ENCODE measurements around the gene TNFRSF4. TPM values are rescaled to one million over a fixed set of nuclear protein-coding genes. Genes with fewer than 3 reads are reported as not detected.

The TNFRSF4 gene
- total and polyA plus RNA-seq, 2 donors (not counting 1 experiment from before 2014, with no cell fraction given), result 0.05 to 0.17 TPM

- Histone ChIP-seq H3K4me2 (ENCODE audit: extremely low read depth, insufficient read depth, low read length) (no peak overlapping the region), H2AFZ (ENCODE audit: low read length) (no peak overlapping the region), H3K9me3 (ENCODE audit: control insufficient read depth, insufficient read depth, low read depth, low read length) (no peaks in the 10 kb centered on the region), H3K27ac (ENCODE audit: insufficient read depth, low read length) (no peak overlapping the region), H3K4me3 (replicated peaks in 1 of 4; ENCODE audit: control extremely low read depth in 1 of 4, insufficient read depth in 1 of 4, low read depth in 3 of 4, low read length in 4 of 4) (no peak overlapping the region), H3K36me3 (ENCODE audit: control insufficient read depth, insufficient read depth, low read length) (peaks cover 38% of the 10 kb centered on the region), H3K27me3 (ENCODE audit: control insufficient read depth, insufficient read depth, low read length) (no peaks in the 10 kb centered on the region), H3K79me2 (ENCODE audit: control insufficient read depth, insufficient read depth, low read length) (peaks cover 68% of the 10 kb centered on the region), H3K4me1 (ENCODE audit: control insufficient read depth, extremely low read depth, insufficient read depth, low read length) (peaks cover 7% of the 10 kb centered on the region), H4K20me1 (ENCODE audit: control insufficient read depth, extremely low read depth, insufficient read depth, low read length) (no peaks in the 10 kb centered on the region), H3K9ac (ENCODE audit: insufficient read depth, low read length) (no peak overlapping the region)
- DNase-seq (ENCODE audit: low read depth in 2 of 2), result no peak
- TF ChIP-seq CTCF (conservative IDR thresholded peaks at IDR 0.05 in 1 of 2, IDR thresholded peaks at IDR 0.05 in 1 of 2; ENCODE audit: low read depth in 1 of 2, low read length in 2 of 2) (no peak), EZH2 (IDR thresholded peaks at IDR 0.05; ENCODE audit: low read length, missing control alignments) (no peak)
Measured at GRCh38 chr1:1226566-1227362, 12.8 kb upstream of the TNFRSF4 start.

DNA sequence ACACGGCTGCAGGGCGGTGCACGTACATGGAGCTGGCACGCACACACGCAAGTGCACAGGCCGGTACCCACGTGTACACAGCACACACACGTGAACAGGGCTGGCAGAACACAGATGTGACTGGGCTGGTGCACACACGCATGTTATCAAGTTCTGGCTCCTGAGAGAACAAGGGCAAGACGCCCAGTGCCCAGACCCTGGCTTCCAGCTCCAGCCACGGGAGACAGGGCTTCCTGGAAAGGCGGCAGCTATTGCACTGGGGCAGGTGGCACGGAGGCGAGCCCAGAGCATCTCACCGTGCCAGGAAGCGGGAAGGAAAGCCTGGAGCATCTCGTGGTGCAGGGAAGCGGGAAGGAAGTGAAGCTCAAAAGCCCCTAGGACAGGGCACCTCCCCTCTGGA is 12.0 kb upstream of the TNFRSF4 start:
- H4K20me1 ChIP-seq (ENCODE audit: control insufficient read depth, extremely low read depth, insufficient read depth, low read length), result no peaks in the 10 kb centered on the region
- peaks cover 40% of the 10 kb centered on the region for H3K36me3 ChIP-seq (ENCODE audit: control insufficient read depth, insufficient read depth, low read length)
- peaks cover 62% of the 10 kb centered on the region for H3K79me2 ChIP-seq (ENCODE audit: control insufficient read depth, insufficient read depth, low read length)
- no peak overlapping the region for H3K9ac ChIP-seq (ENCODE audit: insufficient read depth, low read length)
- no peak overlapping the region for H3K4me2 ChIP-seq (ENCODE audit: extremely low read depth, insufficient read depth, low read length)
- H3K4me1 ChIP-seq (ENCODE audit: control insufficient read depth, extremely low read depth, insufficient read depth, low read length), result peaks cover 7% of the 10 kb centered on the region
- H3K27ac ChIP-seq (ENCODE audit: insufficient read depth, low read length), result no peak overlapping the region
- TF ChIP-seq CTCF (conservative IDR thresholded peaks at IDR 0.05 in 1 of 2, IDR thresholded peaks at IDR 0.05 in 1 of 2; ENCODE audit: low read depth in 1 of 2, low read length in 2 of 2), result no peak
- no peak for TF ChIP-seq EZH2 (IDR thresholded peaks at IDR 0.05; ENCODE audit: low read length, missing control alignments)
- no peak for DNase-seq (ENCODE audit: low read depth in 2 of 2)
- H2AFZ ChIP-seq (ENCODE audit: low read length), result no peak overlapping the region
- H3K27me3 ChIP-seq (ENCODE audit: control insufficient read depth, insufficient read depth, low read length), result no peaks in the 10 kb centered on the region
- no peaks in the 10 kb centered on the region for H3K9me3 ChIP-seq (ENCODE audit: control insufficient read depth, insufficient read depth, low read depth, low read length)
- H3K4me3 ChIP-seq (replicated peaks in 1 of 4; ENCODE audit: control extremely low read depth in 1 of 4, insufficient read depth in 1 of 4, low read depth in 3 of 4, low read length in 4 of 4), result no peak overlapping the region

DNA sequence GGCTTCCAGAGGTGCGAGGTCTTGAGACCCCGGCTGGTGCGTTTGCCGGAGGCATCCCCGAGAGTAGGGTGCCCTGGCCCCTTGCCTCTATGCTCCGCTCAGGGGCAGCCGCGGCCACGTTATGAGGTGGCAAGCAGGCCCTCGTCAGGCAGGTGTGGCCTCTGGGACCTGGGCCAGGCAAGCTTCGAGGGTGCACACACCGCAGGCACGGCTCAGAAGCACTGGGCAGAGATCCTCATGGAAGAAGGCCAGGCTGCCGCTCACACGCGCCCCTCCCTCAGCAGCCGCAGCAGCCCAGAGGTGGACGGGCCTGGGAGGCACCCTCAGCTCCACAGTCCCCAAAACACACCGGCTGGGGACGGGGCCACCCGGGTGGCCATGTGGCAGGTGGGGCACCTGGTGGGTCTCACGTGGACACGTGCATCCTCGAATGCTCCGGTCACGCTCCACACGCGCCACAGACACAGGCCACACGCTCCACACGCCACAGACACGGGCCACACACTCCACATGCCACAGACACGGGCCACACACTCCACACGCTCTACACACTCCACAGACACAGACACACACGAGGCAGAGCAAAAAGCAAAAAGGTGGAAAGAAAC is 11.4 kb upstream of the TNFRSF4 start:
- H3K4me3 ChIP-seq (replicated peaks in 1 of 4; ENCODE audit: control extremely low read depth in 1 of 4, insufficient read depth in 1 of 4, low read depth in 3 of 4, low read length in 4 of 4), result no peak overlapping the region
- peaks cover 42% of the 10 kb centered on the region for H3K36me3 ChIP-seq (ENCODE audit: control insufficient read depth, insufficient read depth, low read length)
- TF ChIP-seq CTCF (conservative IDR thresholded peaks at IDR 0.05 in 1 of 2, IDR thresholded peaks at IDR 0.05 in 1 of 2; ENCODE audit: low read depth in 1 of 2, low read length in 2 of 2) (no peak), EZH2 (IDR thresholded peaks at IDR 0.05; ENCODE audit: low read length, missing control alignments) (no peak)
- peaks cover 57% of the 10 kb centered on the region for H3K79me2 ChIP-seq (ENCODE audit: control insufficient read depth, insufficient read depth, low read length)
- DNase-seq (ENCODE audit: low read depth in 2 of 2), result no peak
- H4K20me1 ChIP-seq (ENCODE audit: control insufficient read depth, extremely low read depth, insufficient read depth, low read length), result no peaks in the 10 kb centered on the region
- no peaks in the 10 kb centered on the region for H3K27me3 ChIP-seq (ENCODE audit: control insufficient read depth, insufficient read depth, low read length)
- no peak overlapping the region for H2AFZ ChIP-seq (ENCODE audit: low read length)
- H3K4me2 ChIP-seq (ENCODE audit: extremely low read depth, insufficient read depth, low read length), result no peak overlapping the region
- H3K9me3 ChIP-seq (ENCODE audit: control insufficient read depth, insufficient read depth, low read depth, low read length), result no peaks in the 10 kb centered on the region
- H3K27ac ChIP-seq (ENCODE audit: insufficient read depth, low read length), result no peak overlapping the region
- H3K9ac ChIP-seq (ENCODE audit: insufficient read depth, low read length), result no peak overlapping the region
- H3K4me1 ChIP-seq (ENCODE audit: control insufficient read depth, extremely low read depth, insufficient read depth, low read length), result peaks cover 7% of the 10 kb centered on the region

Data from fibroblast of lung (primary cell).